Ovary (tissue), 9 donors: ENCODE results near the gene NOTCH1. TPM values are rescaled to one million over a fixed set of nuclear protein-coding genes. Genes with fewer than 3 reads are reported as not detected.

Experiments used
- DNase-seq, 5 donors: peaks; one replicate each; pipeline ENCODE4 v3.0.0-alpha.2; 2019 to 2020
- H3K27ac ChIP-seq, 2 donors: fragments of 200-600 bp; one replicate each; pipeline versions ENCODE4 v1.5.1 to v1.8.0; 2019 to 2022
- H3K27me3 ChIP-seq: fragments of 200-600 bp; one replicate; pipeline ENCODE4 v1.8.0; 2022
- H3K36me3 ChIP-seq: fragments of 200-600 bp; sonication (generic); one replicate; pipeline ENCODE4 v1.5.1; 2019
- H3K4me1 ChIP-seq: one replicate; pipeline ENCODE4 v1.8.1; 2013; ENCODE audit warnings: mild to moderate bottlenecking, moderate library complexity; ENCODE audit not compliant: insufficient read depth
- H3K4me3 ChIP-seq: fragments of 200-600 bp; sonication (generic); one replicate; pipeline ENCODE4 v1.5.1; 2017
- H3K9me3 ChIP-seq, 2 donors: fragments of 200-600 bp in 1 of 2; sonication (generic) in 1 of 2; one replicate each; pipeline versions ENCODE4 v1.5.1 to v1.8.1; 2013 to 2019; ENCODE audit warnings: mild to moderate bottlenecking in 1 of 2, moderate library complexity in 1 of 2
- EP300 ChIP-seq: sonication (generic); formaldehyde crosslinking; IDR thresholded peaks from one replicate; pipeline ENCODE4 v1.6.1; 2017; ENCODE audit warnings: antibody characterized with exemption
- POLR2A ChIP-seq: fragments of 450-650 bp; IDR thresholded peaks from one replicate; pipeline ENCODE4 v1.6.1; 2017; ENCODE audit warnings: antibody characterized with exemption, mild to moderate bottlenecking, moderate library complexity
- WGBS, 3 donors: extraction: QIAGEN DNeasy Blood & Tissue Kit in 1 of 3; methylation state at CpG; one replicate each; pipeline versions ENCODE4 v1.1.5 to v1.1.7; 2013 to 2017; 5-methylcytosine and 5-hydroxymethylcytosine counted together
- intact Hi-C, 4 donors: fragments of 100-400 bp; cut with DNase I; formaldehyde crosslinking; loops; one replicate each; pipeline versions ENCODE4 v1.11.0 to v1.15.1; 2022 to 2023
- polyA plus RNA-seq, 2 donors: library from polyadenylated mRNA; stranded (reverse); fragments of 200-250 nt in 1 of 2; fragments of 350-450 nt in 1 of 2; fragmentation: Illumina TruSeq in 1 of 2; extraction: RNeasy Lipid Tissue Mini Kit (QIAGEN cat#74804) in 1 of 2; gene quantifications; one replicate each; pipeline ENCODE4 v1.2.3, GENCODE V29; 2013 to 2014
- total RNA-seq, 7 donors: library from RNA; depleted of rRNA in 2 of 7; stranded (reverse); fragments of >200 nt in 2 of 7; fragmentation: NEBNext Ultra II Directional in 3 of 7; extraction: Animal tissue kit (Norgen Biotek cat#: 25700) in 3 of 7; gene quantifications; one replicate each; pipeline versions ENCODE4 v1.1.0 to v1.2.4, GENCODE V29; 2016 to 2023
- TF ChIP-seq, protein P1 (sequence below), 3 donors: fragments of 450-650 bp in 2 of 3; fragments of 200-600 bp in 1 of 3; IDR thresholded peaks; one replicate each; pipeline versions ENCODE4 v1.5.1 to v1.8.0; 2016 to 2022; ENCODE audit warnings: antibody characterized with exemption in 3 of 3, mild to moderate bottlenecking in 1 of 3
- donor health status: DM: no; HTN: no; CAD: no; lungs with moderate emphysema.
- donor health status: DM: no; HTN: no; CAD: no.
- donor health status: Bipolar disorder and iron deficiency.
- donor health status: DM: yes; HTN: yes; CAD: no.
- donor health status: DM: no; HTN: no; CAD: no.
- donor health status: DM: yes; HTN: yes; CAD: no.

Gene NOTCH1
- total and polyA plus RNA-seq, 9 donors: 2.5 to 30.9 (median 17.1) TPM

DNA sequence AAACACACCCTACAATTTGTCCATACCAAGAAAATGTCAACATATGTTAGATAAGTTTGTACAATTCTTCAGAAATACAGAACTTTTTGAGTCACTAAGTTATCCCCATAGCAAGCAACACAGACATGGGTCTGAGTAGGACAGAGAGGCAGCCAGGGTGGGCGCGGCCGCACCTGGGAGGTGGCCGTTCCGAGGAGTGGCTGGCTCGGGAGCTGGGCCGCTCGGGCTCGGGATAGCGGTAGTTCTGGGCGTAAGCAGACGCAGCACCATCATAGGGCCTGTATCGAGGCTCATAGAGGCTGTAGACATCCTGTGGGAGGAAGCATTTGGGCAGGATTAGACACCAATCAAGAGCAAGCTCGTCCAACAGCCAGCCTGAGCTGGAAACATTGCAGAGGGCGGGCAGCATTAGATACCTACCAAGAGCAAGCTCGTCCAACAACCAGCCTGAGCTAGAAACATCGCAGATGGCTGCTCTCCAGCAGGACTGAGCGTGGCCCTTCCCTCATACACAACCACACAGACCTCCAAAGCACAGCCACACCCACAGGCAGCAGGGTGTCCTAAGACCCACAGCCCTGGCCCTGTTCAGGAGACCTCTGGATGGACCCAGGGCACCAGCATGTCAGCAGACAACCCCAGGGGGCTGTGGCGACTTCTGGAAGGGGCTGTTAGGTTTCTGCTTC, 73.9 kb downstream of the NOTCH1 start:
- 90 to 92% (median 91%) methylated on average over 19 of the region's 19 CpGs for WGBS, 3 donors
- Histone ChIP-seq H3K4me1 (no peaks in the 10 kb centered on the region), H3K9me3 (no peaks in the 10 kb centered on the region), H3K36me3 (no peaks in the 10 kb centered on the region), H3K4me3 (no peak overlapping the region), H3K27ac (no peak overlapping the region), H3K27me3 (no peaks in the 10 kb centered on the region)
- no peak for TF ChIP-seq EP300
- no peak for TF ChIP-seq POLR2A
- TF ChIP-seq, protein P1, sequence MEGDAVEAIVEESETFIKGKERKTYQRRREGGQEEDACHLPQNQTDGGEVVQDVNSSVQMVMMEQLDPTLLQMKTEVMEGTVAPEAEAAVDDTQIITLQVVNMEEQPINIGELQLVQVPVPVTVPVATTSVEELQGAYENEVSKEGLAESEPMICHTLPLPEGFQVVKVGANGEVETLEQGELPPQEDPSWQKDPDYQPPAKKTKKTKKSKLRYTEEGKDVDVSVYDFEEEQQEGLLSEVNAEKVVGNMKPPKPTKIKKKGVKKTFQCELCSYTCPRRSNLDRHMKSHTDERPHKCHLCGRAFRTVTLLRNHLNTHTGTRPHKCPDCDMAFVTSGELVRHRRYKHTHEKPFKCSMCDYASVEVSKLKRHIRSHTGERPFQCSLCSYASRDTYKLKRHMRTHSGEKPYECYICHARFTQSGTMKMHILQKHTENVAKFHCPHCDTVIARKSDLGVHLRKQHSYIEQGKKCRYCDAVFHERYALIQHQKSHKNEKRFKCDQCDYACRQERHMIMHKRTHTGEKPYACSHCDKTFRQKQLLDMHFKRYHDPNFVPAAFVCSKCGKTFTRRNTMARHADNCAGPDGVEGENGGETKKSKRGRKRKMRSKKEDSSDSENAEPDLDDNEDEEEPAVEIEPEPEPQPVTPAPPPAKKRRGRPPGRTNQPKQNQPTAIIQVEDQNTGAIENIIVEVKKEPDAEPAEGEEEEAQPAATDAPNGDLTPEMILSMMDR (IDR thresholded peaks at IDR 0.05): no peak
- no peak for DNase-seq
- intact Hi-C loops: no loop called here

GRCh38 chr9:136470792-136471469, 74.9 kb downstream of the NOTCH1 start:
- Histone ChIP-seq H3K27me3 (no peaks in the 10 kb centered on the region), H3K4me3 (no peak overlapping the region), H3K27ac (no peak overlapping the region), H3K36me3 (no peaks in the 10 kb centered on the region), H3K4me1 (no peaks in the 10 kb centered on the region), H3K9me3 (no peaks in the 10 kb centered on the region)
- TF ChIP-seq, protein P1 (IDR thresholded peaks at IDR 0.05): no peak
- TF ChIP-seq POLR2A (no peak), EP300 (no peak)
- no peak for DNase-seq
- intact Hi-C loops: no loop called here
- 83 to 85% (median 84%) methylated on average over 12 of the region's 12 CpGs for WGBS, 3 donors

DNA sequence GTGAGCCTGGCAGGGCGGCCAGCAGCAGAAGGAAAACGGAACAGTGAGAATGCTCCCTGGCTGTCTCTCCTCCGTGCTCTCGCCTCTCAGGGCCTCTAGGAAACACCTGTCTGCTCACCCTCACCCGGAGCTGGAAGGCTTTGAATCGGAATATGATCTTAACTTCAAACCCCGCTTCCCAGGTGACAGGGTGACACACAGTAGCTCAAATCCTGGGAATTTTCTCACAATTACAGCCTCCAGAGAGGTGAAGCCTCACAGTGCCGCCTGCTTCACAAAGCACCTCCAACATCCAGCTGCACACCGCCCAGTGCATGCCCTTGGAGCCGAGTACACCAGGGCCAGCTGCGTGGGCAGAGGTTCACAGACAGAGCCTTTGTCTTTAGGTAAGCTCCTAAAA, 75.5 kb downstream of the NOTCH1 start:
- no peaks in the 10 kb centered on the region for H3K36me3 ChIP-seq
- no peak for DNase-seq
- H3K4me1 ChIP-seq: no peaks in the 10 kb centered on the region
- TF ChIP-seq EP300 (no peak), POLR2A (no peak)
- TF ChIP-seq, protein P1 (IDR thresholded peaks at IDR 0.05): no peak
- H3K27ac ChIP-seq: no peak overlapping the region
- no peak overlapping the region for H3K4me3 ChIP-seq
- H3K27me3 ChIP-seq: no peaks in the 10 kb centered on the region
- no peaks in the 10 kb centered on the region for H3K9me3 ChIP-seq
- WGBS, 3 donors: 82 to 93% (median 86%) methylated on average over 11 of the region's 11 CpGs
- intact Hi-C loops: no loop called here

- DNase-seq: no peak
- TF ChIP-seq, protein P1 (IDR thresholded peaks at IDR 0.05): no peak
- TF ChIP-seq POLR2A (no peak), EP300 (no peak)
- Histone ChIP-seq H3K4me3 (no peak overlapping the region), H3K9me3 (no peaks in the 10 kb centered on the region), H3K4me1 (no peaks in the 10 kb centered on the region), H3K36me3 (no peaks in the 10 kb centered on the region), H3K27ac (no peak overlapping the region), H3K27me3 (no peaks in the 10 kb centered on the region)
- intact Hi-C loops: no loop called here
- WGBS, 3 donors: 76 to 85% (median 79%) methylated on average over 15 of the region's 15 CpGs
Observed at GRCh38 chr9:136467766-136468165, 78.1 kb downstream of the NOTCH1 start.
